NCI-H1092 treated with DMSO at 0.1 percent for 48 hours (cell line): ENCODE data around the gene TCF20.

Source experiments
- DNase-seq: peaks from one replicate; lab custom pipeline; 2025; lab: John Stamatoyannopoulos, UW

Gene TCF20

GRCh38 chr22:42300259-42301076 is 30.0 kb upstream of the TCF20 start:
- no peak for DNase-seq

- no peak for DNase-seq
Measured at GRCh38 chr22:42299586-42300258, 29.3 kb upstream of the TCF20 start.

GRCh38 chr22:42298746-42299145 is 28.3 kb upstream of the TCF20 start:
- DNase-seq, result no peak

GRCh38 chr22:42297778-42298177 is 27.3 kb upstream of the TCF20 start:
- no peak for DNase-seq

- no peak for DNase-seq
Measured at GRCh38 chr22:42296883-42297282, 26.4 kb upstream of the TCF20 start.

- DNase-seq, result peak; percentile 96
Measured at GRCh38 chr22:42296381-42296853, 26.0 kb upstream of the TCF20 start.

GRCh38 chr22:42294034-42294985 is 23.9 kb upstream of the TCF20 start:
- peak; percentile 37 for DNase-seq

GRCh38 chr22:42292732-42293520 is 22.5 kb upstream of the TCF20 start:
- no peak for DNase-seq

- no peak for DNase-seq
Measured at GRCh38 chr22:42291287-42291686, 20.8 kb upstream of the TCF20 start.

GRCh38 chr22:42289671-42290541 is 19.5 kb upstream of the TCF20 start:
- DNase-seq, result no peak

- no peak for DNase-seq
Measured at GRCh38 chr22:42288791-42289190, 18.3 kb upstream of the TCF20 start.

- DNase-seq, result no peak
Measured at GRCh38 chr22:42287174-42287890, 16.9 kb upstream of the TCF20 start.

- DNase-seq, result no peak
Measured at GRCh38 chr22:42286205-42286604, 15.8 kb upstream of the TCF20 start.

- no peak for DNase-seq
Measured at GRCh38 chr22:42285604-42286003, 15.2 kb upstream of the TCF20 start.

GRCh38 chr22:42284643-42285181 is 14.3 kb upstream of the TCF20 start:
- DNase-seq, result no peak

GRCh38 chr22:42284202-42284591 is 13.7 kb upstream of the TCF20 start:
- no peak for DNase-seq

GRCh38 chr22:42283278-42284201 is 13.1 kb upstream of the TCF20 start:
- peak; percentile 58 for DNase-seq

GRCh38 chr22:42282943-42283277 is 12.5 kb upstream of the TCF20 start:
- DNase-seq, result peak; percentile 53
